IgD-negative memory B cell (primary cell): Measurements from ENCODE around the gene THRB. TPM values are rescaled to one million over a fixed set of nuclear protein-coding genes. Genes with fewer than 3 reads are reported as not detected.
A peak's percentile ranks its signal among the peaks of the same experiment; 100 is the strongest.

Experiments
- H3K27ac Mint-ChIP-seq, 3 donors: one replicate each; pipeline ENCODE4 v1.8.0; 2020 to 2022; ENCODE audit warnings: mild to moderate bottlenecking in 3 of 3, mixed read lengths in 3 of 3, moderate library complexity in 1 of 3
- H3K27me3 Mint-ChIP-seq: one replicate; pipeline ENCODE4 v1.8.0; 2021; ENCODE audit warnings: mixed read lengths
- H3K36me3 Mint-ChIP-seq: one replicate; pipeline ENCODE4 v1.8.0; 2020; ENCODE audit warnings: mild to moderate bottlenecking, mixed read lengths
- H3K4me1 Mint-ChIP-seq, 3 donors: one replicate each; pipeline ENCODE4 v1.8.0; 2020 to 2022; ENCODE audit warnings: mixed read lengths in 3 of 3, mild to moderate bottlenecking in 1 of 3
- H3K4me3 Mint-ChIP-seq, 4 donors: one replicate each; pipeline ENCODE4 v1.8.0; 2020 to 2022; ENCODE audit warnings: mild to moderate bottlenecking in 4 of 4, mixed read lengths in 4 of 4, moderate library complexity in 3 of 4
- H3K9me3 Mint-ChIP-seq, 3 donors: one replicate each; pipeline ENCODE4 v1.8.0; 2020 to 2021; ENCODE audit warnings: mixed read lengths in 3 of 3, mild to moderate bottlenecking in 1 of 3
- polyA plus RNA-seq: library from polyadenylated mRNA; unstranded; fragments of 300-500 nt; fragmentation: Illumina TruSeq; gene quantifications from one replicate; pipeline ENCODE4 v1.2.3, GENCODE V29; 2021

Gene THRB
- polyA plus RNA-seq, 1 donor from 2014 or later, result 0.38 TPM

- H3K4me3 Mint-ChIP-seq, result peak overlapping the region; percentile 54 to 87 (median 78)
- H3K27me3 Mint-ChIP-seq, result peaks cover 35% of the 10 kb centered on the region
- no peaks in the 10 kb centered on the region for H3K36me3 Mint-ChIP-seq
- peaks cover 0 to 22% (median 11%) of the 10 kb centered on the region in 3 donors for H3K4me1 Mint-ChIP-seq
- no peak overlapping the region for H3K27ac Mint-ChIP-seq
- peaks cover 0 to 2% (median 0%) of the 10 kb centered on the region in 3 donors for H3K9me3 Mint-ChIP-seq
Observed at GRCh38 chr3:24521420-24522145, 26.9 kb upstream of the THRB start.

GRCh38 chr3:24520976-24521419 is 26.3 kb upstream of the THRB start:
- Mint-ChIP-seq H3K4me3 (peak overlapping the region; percentile 54 to 83 (median 77)), H3K27me3 (peaks cover 37% of the 10 kb centered on the region), H3K27ac (peak overlapping the region in 1 of 3 donors; percentile 49), H3K4me1 (peaks cover 0 to 22% (median 11%) of the 10 kb centered on the region in 3 donors), H3K36me3 (no peaks in the 10 kb centered on the region), H3K9me3 (peaks cover 0 to 2% (median 0%) of the 10 kb centered on the region in 3 donors)

- H3K9me3 Mint-ChIP-seq, result peaks cover 0 to 2% (median 0%) of the 10 kb centered on the region in 3 donors
- H3K27ac Mint-ChIP-seq, result no peak overlapping the region
- peak overlapping the region in 3 of 4 donors; percentile 47 to 78 (median 54) for H3K4me3 Mint-ChIP-seq
- H3K36me3 Mint-ChIP-seq, result no peaks in the 10 kb centered on the region
- H3K4me1 Mint-ChIP-seq, result peaks cover 0 to 22% (median 12%) of the 10 kb centered on the region in 3 donors
- peaks cover 33% of the 10 kb centered on the region for H3K27me3 Mint-ChIP-seq
Observed at GRCh38 chr3:24520101-24520495, 25.4 kb upstream of the THRB start.

- peaks cover 33% of the 10 kb centered on the region for H3K27me3 Mint-ChIP-seq
- peaks cover 0 to 2% (median 0%) of the 10 kb centered on the region in 3 donors for H3K9me3 Mint-ChIP-seq
- peaks cover 0 to 22% (median 13%) of the 10 kb centered on the region in 3 donors for H3K4me1 Mint-ChIP-seq
- H3K27ac Mint-ChIP-seq, result peak overlapping the region in 1 of 3 donors; percentile 76
- H3K36me3 Mint-ChIP-seq, result no peaks in the 10 kb centered on the region
- peak overlapping the region in 3 of 4 donors; percentile 47 to 83 (median 78) for H3K4me3 Mint-ChIP-seq
Observed at GRCh38 chr3:24519368-24520100, 24.9 kb upstream of the THRB start.

GRCh38 chr3:24518990-24519367 is 24.3 kb upstream of the THRB start:
- Mint-ChIP-seq H3K27me3 (peaks cover 33% of the 10 kb centered on the region), H3K27ac (no peak overlapping the region), H3K4me3 (peak overlapping the region in 3 of 4 donors; percentile 10 to 83 (median 78)), H3K4me1 (peaks cover 0 to 22% (median 13%) of the 10 kb centered on the region in 3 donors), H3K9me3 (peaks cover 0 to 2% (median 0%) of the 10 kb centered on the region in 3 donors), H3K36me3 (no peaks in the 10 kb centered on the region)

- Mint-ChIP-seq H3K4me1 (peaks cover 0 to 1% (median under 1%) of the 10 kb centered on the region in 3 donors), H3K36me3 (peaks cover 5% of the 10 kb centered on the region)
Observed at GRCh38 chr3:24514119-24514518, 19.5 kb upstream of the THRB start.

GRCh38 chr3:24513463-24513862 is 18.8 kb upstream of the THRB start:
- Mint-ChIP-seq H3K4me1 (peaks cover 0 to 1% (median 1%) of the 10 kb centered on the region in 3 donors), H3K9me3 (peaks cover 0 to 2% (median 0%) of the 10 kb centered on the region in 3 donors), H3K36me3 (peaks cover 5% of the 10 kb centered on the region), H3K27me3 (peaks cover 8% of the 10 kb centered on the region), H3K4me3 (peak overlapping the region in 1 of 4 donors; percentile 10), H3K27ac (no peak overlapping the region)

More at GRCh38 chr3:24514119-24514518, 19.5 kb upstream of the THRB start:
- peaks cover 0 to 2% (median 0%) of the 10 kb centered on the region in 3 donors for H3K9me3 Mint-ChIP-seq
- no peak overlapping the region for H3K4me3 Mint-ChIP-seq
- no peak overlapping the region for H3K27ac Mint-ChIP-seq
- H3K27me3 Mint-ChIP-seq, result peaks cover 10% of the 10 kb centered on the region

- no peak overlapping the region for H3K4me3 Mint-ChIP-seq
- H3K27ac Mint-ChIP-seq, result no peak overlapping the region
- peaks cover 5% of the 10 kb centered on the region for H3K36me3 Mint-ChIP-seq
- peaks cover 3 to 6% (median 3%) of the 10 kb centered on the region in 3 donors for H3K4me1 Mint-ChIP-seq
- no peaks in the 10 kb centered on the region for H3K9me3 Mint-ChIP-seq
- H3K27me3 Mint-ChIP-seq, result peaks cover 6% of the 10 kb centered on the region
Observed at GRCh38 chr3:24512564-24513197, 18.0 kb upstream of the THRB start.

GRCh38 chr3:24510030-24510648 is 15.5 kb upstream of the THRB start:
- Mint-ChIP-seq H3K27ac (no peak overlapping the region), H3K36me3 (peaks cover 5% of the 10 kb centered on the region), H3K4me1 (peaks cover 10 to 20% (median 12%) of the 10 kb centered on the region in 3 donors), H3K4me3 (no peak overlapping the region), H3K9me3 (no peaks in the 10 kb centered on the region), H3K27me3 (peaks cover 1% of the 10 kb centered on the region)

GRCh38 chr3:24508423-24508839 is 13.8 kb upstream of the THRB start:
- Mint-ChIP-seq H3K36me3 (peaks cover 5% of the 10 kb centered on the region), H3K9me3 (no peaks in the 10 kb centered on the region), H3K4me3 (peak overlapping the region in 2 of 4 donors; percentile 9 to 85), H3K27ac (no peak overlapping the region), H3K4me1 (peaks cover 11 to 26% (median 15%) of the 10 kb centered on the region in 3 donors), H3K27me3 (peaks cover 1% of the 10 kb centered on the region)

- peak overlapping the region in 1 of 3 donors; percentile 60 for H3K27ac Mint-ChIP-seq
- no peaks in the 10 kb centered on the region for H3K9me3 Mint-ChIP-seq
- peaks cover 15 to 29% (median 20%) of the 10 kb centered on the region in 3 donors for H3K4me1 Mint-ChIP-seq
- peaks cover 5% of the 10 kb centered on the region for H3K36me3 Mint-ChIP-seq
- peak overlapping the region in 2 of 4 donors; percentile 49 to 85 for H3K4me3 Mint-ChIP-seq
- H3K27me3 Mint-ChIP-seq, result peaks cover 3% of the 10 kb centered on the region
Observed at GRCh38 chr3:24507776-24508422, 13.2 kb upstream of the THRB start.

GRCh38 chr3:24506966-24507775 is 12.5 kb upstream of the THRB start:
- no peak overlapping the region for H3K27ac Mint-ChIP-seq
- H3K4me1 Mint-ChIP-seq, result peaks cover 15 to 32% (median 23%) of the 10 kb centered on the region in 3 donors
- H3K4me3 Mint-ChIP-seq, result peak overlapping the region in 2 of 4 donors; percentile 49 to 85

More at GRCh38 chr3:24506966-24507775, 12.5 kb upstream of the THRB start:
- peaks cover 3% of the 10 kb centered on the region for H3K27me3 Mint-ChIP-seq
- H3K36me3 Mint-ChIP-seq, result peaks cover 5% of the 10 kb centered on the region
- H3K9me3 Mint-ChIP-seq, result no peaks in the 10 kb centered on the region
